ENCODE measurements around the gene ANO1. TPM values are rescaled to one million over a fixed set of nuclear protein-coding genes. Genes with fewer than 3 reads are reported as not detected.
A peak's percentile ranks its signal among the peaks of the same experiment; 100 is the strongest.

The ANO1 gene
- total RNA-seq, 1 experiment from 2014 or later, result 10.9 TPM

- DNase-seq, result peak; percentile 16
- Histone ChIP-seq H4K20me1 (ENCODE audit: control insufficient read depth, insufficient read depth, insufficient read length) (no peaks in the 10 kb centered on the region), H3K27ac (ENCODE audit: insufficient read length, low read depth, low read length) (no peak overlapping the region), H2BK12ac (ENCODE audit: insufficient read length, low read depth, low read length) (no peak overlapping the region), H2AK5ac (ENCODE audit: insufficient read length, low read length) (no peak overlapping the region), H2BK5ac (ENCODE audit: insufficient read length, low read length) (no peak overlapping the region), H3T11ph (ENCODE audit: low read length) (no peak overlapping the region), H3K56ac (ENCODE audit: insufficient read length, low read depth, low read length) (no peak overlapping the region), H4K8ac (replicated peaks; ENCODE audit: insufficient read length, low read depth, low read length) (no peak overlapping the region), H3K14ac (ENCODE audit: insufficient read depth, low read length) (no peak overlapping the region), H2BK15ac (ENCODE audit: low read depth, low read length) (no peak overlapping the region), H2BK120ac (ENCODE audit: low read depth, low read length, poor library complexity, severe bottlenecking) (no peak overlapping the region), H2AFZ (ENCODE audit: low read length) (no peak overlapping the region), H4K91ac (ENCODE audit: insufficient read length, low read depth, low read length) (no peak overlapping the region), H3K4ac (ENCODE audit: low read depth, low read length) (no peak overlapping the region), H3K23ac (ENCODE audit: insufficient read length, low read depth, low read length) (no peak overlapping the region), H3K27me3 (ENCODE audit: insufficient read depth, low read length) (no peaks in the 10 kb centered on the region), H3K18ac (ENCODE audit: insufficient read length, low read depth, low read length) (no peak overlapping the region), H4K5ac (ENCODE audit: insufficient read length, low read depth, low read length) (no peak overlapping the region), H3K79me2 (ENCODE audit: insufficient read depth, low read length) (no peaks in the 10 kb centered on the region), H3K79me1 (ENCODE audit: insufficient read depth, low read depth, low read length, poor library complexity, severe bottlenecking) (no peaks in the 10 kb centered on the region), H3K23me2 (ENCODE audit: insufficient read length, low read depth, low read length, poor library complexity, severe bottlenecking) (no peaks in the 10 kb centered on the region), H3K4me1 (ENCODE audit: insufficient read depth, low read length) (peaks cover 9% of the 10 kb centered on the region), H3K4me2 (ENCODE audit: insufficient read depth, insufficient read length, low read length) (no peak overlapping the region), H3K9me3 (ENCODE audit: control insufficient read depth, low read depth, low read length) (no peaks in the 10 kb centered on the region), H2BK20ac (ENCODE audit: low read depth, low read length, poor library complexity, severe bottlenecking) (no peak overlapping the region), H3K9ac (ENCODE audit: extremely low read depth, insufficient read length, low read length) (no peak overlapping the region)
- TF ChIP-seq CTCF (conservative IDR thresholded peaks at IDR 0.05), result no peak
- no peak overlapping the region for H3K27ac Mint-ChIP-seq
- no peak overlapping the region for H3K4me3 Mint-ChIP-seq
- no peaks in the 10 kb centered on the region; a peak in 2 of 7 replicates for H3K36me3 Mint-ChIP-seq (ENCODE audit: insufficient read depth in 1 of 3, low read depth in 3 of 3)
- H3K9me3 Mint-ChIP-seq, result no peaks in the 10 kb centered on the region
- H3K4me1 Mint-ChIP-seq, result peaks cover 51 to 66% of the 10 kb centered on the region in 2 experiments
- no CpG with 5 or more reads among the region's 2 CpGs for WGBS (ENCODE audit: extremely low coverage, insufficient read length, low lambda C conversion rate)
- peaks cover 38% of the 10 kb centered on the region for H3K27me3 Mint-ChIP-seq (ENCODE audit: low read depth)
These were observed 9.2 kb upstream of the ANO1 start for GRCh38 chr11:70068950-70069349.

Measured in H9 (cell line).